Epidermal melanocyte (primary cell): Measurements from ENCODE around the gene KAT2B.

Source experiments
- DNase-seq: peaks from one replicate; pipeline ENCODE4 v3.0.0; 2011; ENCODE audit warnings: low spot score; ENCODE audit not compliant: insufficient read length

KAT2B gene

GRCh38 chr3:20096135-20096685 is 56.0 kb downstream of the KAT2B start:
- no peak for DNase-seq

- no peak for DNase-seq
Observed at GRCh38 chr3:20097015-20097414, 56.8 kb downstream of the KAT2B start.

DNA sequence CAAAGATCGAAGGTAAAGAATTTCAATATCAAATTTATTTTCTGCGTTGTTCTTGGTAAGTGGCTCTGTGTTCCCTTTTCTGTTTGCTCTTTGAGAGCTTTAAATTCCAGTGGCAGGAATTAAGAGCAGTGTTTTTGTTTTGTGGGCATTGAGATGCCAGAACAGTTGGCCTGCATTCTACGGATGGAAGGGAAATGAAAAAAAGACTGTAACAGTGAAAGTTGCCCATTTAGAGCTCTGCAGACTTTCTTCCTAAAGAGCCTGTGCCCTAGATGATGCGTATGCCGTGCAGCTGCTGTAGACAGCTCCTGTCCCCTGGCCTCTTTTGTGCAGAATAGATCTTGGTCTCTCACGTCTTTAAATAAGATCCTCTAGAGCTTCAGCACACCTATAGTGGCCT is 58.8 kb downstream of the KAT2B start:
- no peak for DNase-seq

DNA sequence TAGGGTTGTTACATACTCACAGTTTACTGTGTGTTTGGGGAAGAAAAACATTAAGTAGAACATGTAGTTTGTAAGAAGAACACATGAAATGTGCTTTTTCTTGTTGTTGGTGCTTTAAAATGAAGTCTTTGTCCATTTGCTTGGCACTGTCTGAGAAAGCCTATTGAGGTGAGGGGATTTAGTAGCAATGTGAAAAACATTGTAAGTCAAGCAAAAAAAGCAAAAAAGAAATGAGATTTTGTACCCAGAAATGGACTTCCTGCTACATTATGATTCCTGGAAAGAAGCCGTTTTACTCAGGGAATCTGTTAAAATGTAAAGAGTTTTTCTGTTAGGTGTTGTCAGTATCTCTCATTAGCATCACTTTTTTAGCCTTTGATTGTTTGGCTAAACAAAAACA is 59.9 kb downstream of the KAT2B start:
- no peak for DNase-seq

- DNase-seq: no peak
Observed at GRCh38 chr3:20101041-20101440, 60.8 kb downstream of the KAT2B start.

GRCh38 chr3:20103731-20104130 is 63.5 kb downstream of the KAT2B start:
- no peak for DNase-seq

DNA sequence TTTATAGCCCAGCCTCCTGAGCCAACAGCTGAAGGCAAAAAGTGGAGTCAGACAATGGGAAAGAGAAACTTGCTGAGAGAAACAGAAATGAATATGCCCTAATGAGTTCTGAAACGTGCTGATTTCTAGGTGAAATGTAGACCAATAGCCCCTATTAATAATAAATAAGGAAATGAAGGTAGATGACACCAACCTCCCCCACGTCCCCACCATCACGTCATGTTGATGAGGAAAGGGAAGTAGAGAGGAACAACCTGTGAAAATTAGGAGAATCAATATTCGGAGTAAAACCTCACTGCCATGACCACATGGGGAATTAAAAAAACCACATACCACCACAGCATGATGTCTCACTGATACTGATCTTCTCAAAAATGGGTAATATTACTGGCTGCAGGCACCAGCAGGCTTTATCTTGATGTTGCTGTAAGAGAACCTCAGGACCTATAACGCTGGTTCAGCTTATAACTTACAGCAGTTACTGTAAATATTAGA is 64.0 kb downstream of the KAT2B start:
- no peak for DNase-seq

DNA sequence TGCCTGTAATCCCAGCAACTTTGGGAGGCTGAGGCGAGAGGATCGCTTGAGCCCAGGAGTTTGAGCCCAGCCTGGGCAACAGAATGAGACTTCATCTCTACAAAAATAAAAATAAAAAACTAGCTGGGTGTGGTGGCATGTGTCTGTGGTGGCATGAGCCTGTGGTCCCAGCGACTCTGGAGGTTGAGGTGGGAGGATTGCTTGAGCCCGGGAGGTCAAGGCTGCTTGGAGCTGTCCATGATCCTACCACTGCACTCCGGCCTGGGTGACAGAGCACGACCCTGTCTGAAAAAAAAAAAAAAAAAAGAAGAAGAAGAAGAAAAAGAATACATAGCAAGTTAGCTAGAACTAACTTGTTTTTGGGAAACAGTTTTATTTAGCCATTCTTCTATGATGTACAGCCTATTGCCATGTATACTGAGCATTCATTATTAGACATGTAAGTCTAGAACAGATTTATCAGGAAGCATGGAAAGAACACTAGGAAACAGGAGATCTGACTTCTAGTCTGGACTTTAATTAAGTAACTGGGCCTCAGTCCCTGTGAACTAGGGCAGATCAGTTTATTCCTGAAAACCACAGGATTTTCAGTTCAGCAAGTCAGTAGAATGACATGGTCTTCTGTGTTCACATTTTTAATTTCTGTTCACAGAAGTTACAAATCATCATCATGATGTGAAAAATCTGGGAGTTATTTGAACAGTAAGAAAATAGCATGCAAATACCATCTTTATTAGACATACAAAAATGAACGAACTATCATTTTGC is 65.5 kb downstream of the KAT2B start:
- no peak for DNase-seq

- no peak for DNase-seq
Observed at GRCh38 chr3:20107722-20108121, 67.5 kb downstream of the KAT2B start.

- DNase-seq: no peak
Observed at GRCh38 chr3:20108869-20109268, 68.6 kb downstream of the KAT2B start.

DNA sequence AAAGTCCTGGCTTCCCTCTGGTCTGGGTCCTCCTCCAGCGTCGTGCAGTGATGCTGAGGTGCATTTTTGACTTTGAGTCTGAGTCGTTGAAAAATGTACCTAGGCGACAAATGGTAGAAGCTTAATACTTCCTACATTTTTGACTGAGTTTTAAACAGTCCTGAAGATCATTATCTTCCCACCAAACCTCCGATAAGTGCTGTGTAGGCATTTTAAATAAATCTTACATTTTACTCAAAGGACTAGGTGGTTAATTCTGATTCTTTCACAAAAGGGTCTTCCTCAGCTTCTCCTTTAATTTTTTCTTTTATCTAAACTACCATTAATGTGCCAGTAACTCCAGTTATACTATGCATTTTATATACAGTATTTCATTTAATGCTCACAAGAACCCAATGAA is 70.6 kb downstream of the KAT2B start:
- no peak for DNase-seq

DNA sequence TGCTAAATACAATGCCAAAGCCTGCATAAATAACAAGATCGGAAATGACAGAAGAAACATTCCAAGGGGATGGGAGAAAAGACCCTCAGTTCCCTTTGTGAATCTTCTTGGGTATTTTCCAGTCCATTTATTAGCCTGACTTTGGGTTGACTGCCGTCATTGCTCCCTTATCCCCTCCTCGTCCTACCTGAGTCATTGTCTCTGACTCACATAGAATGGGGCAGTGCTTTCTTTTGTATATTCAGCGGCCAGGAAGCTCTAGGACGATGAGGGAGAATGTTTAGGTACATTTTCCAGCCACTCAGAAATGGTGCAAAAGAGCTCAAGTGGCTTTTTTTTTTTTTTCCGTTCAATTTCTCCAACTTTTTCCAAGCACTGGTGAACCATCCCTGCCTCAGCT is 71.6 kb downstream of the KAT2B start:
- no peak for DNase-seq

DNA sequence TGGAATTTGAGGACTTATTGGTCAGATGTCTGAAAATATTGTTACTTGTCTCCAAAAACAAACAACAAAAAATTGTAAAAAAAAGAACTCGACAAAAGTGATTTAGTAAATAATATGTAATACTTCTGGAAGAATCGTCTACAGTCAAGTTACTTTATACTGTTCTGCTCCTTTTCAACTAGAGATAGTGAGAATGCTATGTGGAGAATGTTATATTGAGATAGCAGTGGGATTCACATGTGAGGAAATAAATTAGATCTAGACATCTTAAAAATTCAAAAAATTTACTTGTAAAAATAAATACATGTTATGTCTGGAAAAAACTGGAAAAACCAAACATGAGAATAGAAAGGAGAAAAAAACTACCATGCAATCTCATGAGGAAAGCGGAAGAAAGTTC is 80.8 kb downstream of the KAT2B start:
- no peak for DNase-seq

DNA sequence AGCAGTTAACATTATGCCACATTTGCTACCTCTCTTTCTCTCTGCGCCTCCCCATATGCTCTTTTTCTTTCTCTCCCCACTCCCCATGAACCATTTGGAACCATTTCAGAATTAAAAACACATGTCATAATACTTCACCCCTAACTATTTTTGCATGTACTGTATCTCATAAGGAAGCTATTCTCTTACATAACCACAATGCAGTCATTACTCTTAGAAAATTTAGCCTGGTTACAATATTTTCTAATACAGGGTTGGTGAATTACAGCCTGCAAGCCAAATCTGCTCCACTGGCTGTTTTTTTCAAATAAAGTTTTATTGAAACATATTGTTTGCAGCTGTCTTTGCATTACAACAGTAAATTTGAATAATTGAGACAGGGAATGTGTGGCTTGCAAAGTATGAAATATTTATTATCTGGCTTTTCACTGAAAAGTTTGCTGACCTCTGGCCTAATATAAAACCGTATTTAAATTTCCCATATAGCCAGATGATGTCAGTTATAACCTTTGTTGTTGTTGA is 82.9 kb downstream of the KAT2B start:
- DNase-seq: no peak

DNA sequence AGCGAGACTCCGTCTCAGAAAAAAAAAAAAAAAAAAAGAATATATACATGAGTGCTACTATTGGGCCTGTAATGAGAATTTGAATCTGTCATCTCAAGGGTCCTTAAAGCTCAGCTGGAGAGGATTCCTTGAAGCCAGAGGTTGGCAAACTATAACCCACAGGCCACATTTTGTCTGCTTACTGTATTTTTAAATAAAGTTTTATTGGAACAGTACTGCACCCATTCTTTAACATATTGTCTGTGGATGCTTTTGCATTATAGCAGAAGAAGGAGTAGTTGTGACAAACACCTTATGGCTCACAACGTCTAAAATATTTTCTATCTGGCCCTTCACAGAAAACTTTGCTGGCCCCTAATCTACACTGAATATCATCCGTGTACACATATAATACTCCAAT is 85.0 kb downstream of the KAT2B start:
- no peak for DNase-seq

- no peak for DNase-seq
Observed at GRCh38 chr3:20125897-20126296, 85.7 kb downstream of the KAT2B start.

DNA sequence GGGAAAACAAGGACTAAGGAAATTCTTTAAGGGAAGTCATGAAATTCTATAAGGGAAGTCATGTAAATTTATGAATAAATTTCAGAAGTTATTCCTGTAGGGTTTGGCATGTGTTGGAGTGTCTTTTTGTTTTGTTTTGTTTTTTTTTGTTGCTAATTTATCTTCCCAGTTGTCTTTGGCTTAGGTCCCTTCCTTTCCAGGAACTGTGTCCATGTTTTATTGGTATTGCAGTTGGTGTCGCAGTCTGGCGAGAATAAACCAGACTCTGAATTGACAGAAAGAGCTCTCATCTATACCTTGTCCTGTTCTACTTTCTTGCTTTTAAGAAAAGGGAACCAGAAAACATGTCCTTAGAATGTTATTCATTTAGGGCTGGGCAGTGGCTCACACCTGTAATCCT is 88.1 kb downstream of the KAT2B start:
- no peak for DNase-seq

- no peak for DNase-seq
Observed at GRCh38 chr3:20130106-20130505, 89.9 kb downstream of the KAT2B start.

DNA sequence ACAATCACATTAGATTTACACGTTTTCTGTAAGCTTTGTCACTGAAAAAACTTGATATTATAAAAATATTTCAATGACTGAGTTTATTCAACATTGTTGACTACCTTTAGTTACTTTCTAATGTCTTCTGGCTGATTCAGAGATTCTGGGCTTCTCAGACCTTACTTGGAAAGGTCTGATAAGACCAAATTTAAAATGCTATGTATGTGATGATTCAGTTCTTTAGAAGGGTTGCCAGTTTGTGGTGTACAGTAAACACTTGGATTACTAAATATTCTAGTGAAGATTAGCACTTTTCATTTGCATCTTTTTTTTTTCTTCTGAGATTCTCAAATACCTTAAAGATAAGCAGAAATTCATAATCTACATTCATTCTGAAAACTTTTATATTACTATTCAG is 96.0 kb downstream of the KAT2B start:
- DNase-seq: no peak

DNA sequence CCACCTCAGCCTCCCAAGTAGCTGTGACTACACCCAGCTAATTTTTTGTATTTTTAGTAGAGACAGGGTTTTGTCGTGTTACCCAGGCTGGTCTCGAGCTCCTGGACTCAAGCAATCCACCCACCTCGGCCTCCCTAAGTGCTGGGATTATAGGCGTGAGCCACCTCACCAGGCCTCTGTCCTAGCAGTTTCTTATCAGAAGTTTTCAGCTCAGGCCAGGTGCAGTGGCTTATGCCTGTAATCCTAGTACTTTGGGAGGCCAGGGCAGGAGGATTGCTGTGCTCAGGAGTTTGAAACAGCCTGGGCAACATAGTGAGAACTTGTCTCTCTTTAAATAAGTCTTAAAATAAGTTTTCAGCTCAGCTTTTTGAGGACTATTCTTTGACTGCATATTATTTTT is 97.4 kb downstream of the KAT2B start:
- DNase-seq: no peak

GRCh38 chr3:20140881-20141280 is 100.6 kb downstream of the KAT2B start:
- no peak for DNase-seq

DNA sequence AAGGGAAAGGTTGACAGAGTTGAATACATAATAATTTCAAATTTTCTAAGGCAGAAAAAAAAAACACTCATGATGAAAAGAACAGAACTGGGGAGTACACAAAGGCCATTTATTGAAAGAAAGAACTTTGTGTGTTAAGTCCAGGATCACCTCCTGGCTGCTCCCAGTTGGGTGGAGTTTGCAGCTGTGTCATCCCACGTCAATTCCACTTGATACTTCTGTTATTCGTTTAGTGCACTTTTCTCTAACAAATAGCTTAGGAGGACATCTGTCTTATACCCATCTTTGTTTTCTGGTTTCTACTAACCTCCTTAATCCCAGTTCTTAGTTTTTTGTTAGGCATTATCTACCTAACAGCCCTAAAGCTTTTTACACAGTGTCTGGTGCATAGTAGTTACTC is 101.1 kb downstream of the KAT2B start:
- DNase-seq: no peak

GRCh38 chr3:20141851-20142250 is 101.6 kb downstream of the KAT2B start:
- peak; percentile 21 for DNase-seq
